NOMO-1 (cell line): ENCODE data around the gene RAB40C.

Experiments used
- DNase-seq, 2 experiments: peaks; one replicate each; lab custom pipeline; 2025; ENCODE audit not compliant: unreplicated experiment in 2 of 2; lab: John Stamatoyannopoulos, UW

RAB40C gene

GRCh38 chr16:589658-590187 is at the start of gene RAB40C:
Gene RAB40C, plus strand, starts transcription at chr16:590066. Its CDS starts 226 bp downstream, at chr16:590292.
- DNase-seq: peak; percentile 93 to 96

- no peak for DNase-seq
Measured at GRCh38 chr16:540645-541340, 49.1 kb upstream of the RAB40C start.

- no peak for DNase-seq
Measured at GRCh38 chr16:543301-544164, 46.3 kb upstream of the RAB40C start.

- DNase-seq: no peak
Measured at GRCh38 chr16:544517-544916, 45.3 kb upstream of the RAB40C start.

- DNase-seq: peak; percentile 68 to 86
Measured at GRCh38 chr16:546909-547770, 42.7 kb upstream of the RAB40C start.

GRCh38 chr16:548586-548985 is 41.3 kb upstream of the RAB40C start:
- DNase-seq: no peak

GRCh38 chr16:549544-550263 is 40.2 kb upstream of the RAB40C start:
- no peak for DNase-seq

- DNase-seq: no peak
Measured at GRCh38 chr16:551210-551609, 38.7 kb upstream of the RAB40C start.

GRCh38 chr16:552171-552570 is 37.7 kb upstream of the RAB40C start:
- DNase-seq: no peak

- DNase-seq: no peak
Measured at GRCh38 chr16:553601-554296, 36.1 kb upstream of the RAB40C start.

GRCh38 chr16:554297-554621 is 35.6 kb upstream of the RAB40C start:
- no peak for DNase-seq

- DNase-seq: no peak
Measured at GRCh38 chr16:554640-555365, 35.1 kb upstream of the RAB40C start.

- DNase-seq: no peak
Measured at GRCh38 chr16:555528-556473, 34.1 kb upstream of the RAB40C start.

- DNase-seq: no peak
Measured at GRCh38 chr16:556474-557173, 33.2 kb upstream of the RAB40C start.

- no peak for DNase-seq
Measured at GRCh38 chr16:557463-558297, 32.2 kb upstream of the RAB40C start.

GRCh38 chr16:558298-559020 is 31.4 kb upstream of the RAB40C start:
- DNase-seq: no peak
